Inflammatory macrophage treated with lipopolysaccharide for 4 hours (primary cell): ENCODE data around the gene KLHL28.
A peak's percentile ranks its signal among the peaks of the same experiment; 100 is the strongest.

Experiments used
- DNase-seq: peaks from one replicate; pipeline ENCODE4 v3.0.0-alpha.2; 2020

KLHL28 gene

DNA sequence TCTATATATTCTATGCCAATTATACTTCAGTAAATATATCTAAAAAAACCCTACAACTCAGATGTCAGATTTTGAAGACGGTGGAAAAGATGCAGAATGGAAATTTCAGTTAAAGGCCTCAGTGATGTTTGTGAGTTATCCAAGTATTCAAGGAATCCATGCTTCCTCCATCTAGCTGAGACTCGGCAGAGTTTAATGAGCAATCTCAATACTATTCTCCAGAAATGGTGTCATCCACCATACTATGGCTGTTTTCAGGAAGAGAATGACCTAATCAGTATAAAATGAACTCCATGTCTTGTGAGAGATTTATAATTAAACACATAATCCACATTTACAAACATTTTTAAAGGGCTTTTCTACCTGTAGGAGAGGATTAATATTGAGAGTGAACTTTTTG, 66.0 kb downstream of the KLHL28 start:
- DNase-seq, result no peak

DNA sequence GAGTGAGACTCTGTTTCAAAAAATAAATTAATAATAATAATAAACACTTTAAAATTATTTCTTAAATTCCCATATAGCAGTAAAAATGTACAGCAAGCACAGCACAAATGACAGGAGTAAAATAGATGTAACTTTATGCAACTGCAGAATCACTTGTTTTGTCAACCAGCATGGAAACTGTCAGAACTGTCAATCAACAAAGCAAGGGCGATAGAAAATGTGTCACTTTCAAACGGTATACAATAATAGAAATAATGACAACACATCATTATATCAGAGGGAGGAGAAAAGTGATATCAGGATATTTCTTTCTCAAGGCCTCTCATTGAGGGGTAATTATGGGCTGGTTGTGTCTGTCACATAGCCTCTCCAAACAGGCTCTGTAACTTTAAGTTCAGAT, 68.2 kb downstream of the KLHL28 start:
- DNase-seq, result no peak

- DNase-seq, result peak; percentile 31
These were observed 69.9 kb downstream of the KLHL28 start for GRCh38 chr14:44891726-44892372.

- no peak for DNase-seq
These were observed 71.9 kb downstream of the KLHL28 start for GRCh38 chr14:44889595-44890471.

DNA sequence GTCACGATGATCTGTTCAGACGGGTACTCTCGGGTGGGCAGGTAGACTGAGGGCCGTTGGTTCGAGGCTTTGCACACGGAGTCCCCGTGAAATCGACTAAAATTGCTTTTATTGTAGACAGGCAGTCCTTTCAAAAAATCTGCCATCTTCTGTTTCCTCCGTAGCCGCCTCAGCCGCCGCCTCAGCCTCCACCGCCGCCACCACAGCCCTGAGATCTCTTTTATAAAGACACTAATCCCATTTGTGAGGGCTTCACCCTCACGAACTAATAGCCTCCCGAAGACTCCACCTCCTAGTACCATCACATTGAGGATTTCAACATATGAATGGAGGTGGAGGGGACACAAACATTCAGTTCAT, 74.2 kb downstream of the KLHL28 start:
- no peak for DNase-seq

- DNase-seq, result no peak
These were observed 74.7 kb downstream of the KLHL28 start for GRCh38 chr14:44886860-44887595.

- no peak for DNase-seq
These were observed 81.0 kb downstream of the KLHL28 start for GRCh38 chr14:44880791-44881190.
